WTC11 (cell line): ENCODE results near the gene HOXD8. TPM values are rescaled to one million over a fixed set of nuclear protein-coding genes. Genes with fewer than 3 reads are reported as not detected.

Experiments
- ATAC-seq: fragments of 200-7000 bp; cut with Tn5 transposase; 2 replicates; pipeline ENCODE4 v1.10.0; 2021; ENCODE audit warnings: mild to moderate bottlenecking, moderate library complexity
- CTCF ChIA-PET: fragments of 300-600 bp; sonication (Branson Sonifier 250); formaldehyde crosslinking; loops from one replicate; lab custom pipeline; 2021; ENCODE audit warnings: antibody characterized with exemption; lab: Charles Lee
- POLR2A ChIA-PET: fragments of 350-600 bp; sonication (Branson Sonifier 250); formaldehyde crosslinking; loops from one replicate; lab custom pipeline; 2021; ENCODE audit warnings: antibody characterized with exemption; lab: Charles Lee
- DNase-seq: peaks from one replicate; pipeline ENCODE4 v3.0.0; 2021; ENCODE audit warnings: low spot score
- H3K27ac Mint-ChIP-seq: 2 replicates; pipeline ENCODE4 v1.8.0; 2021; ENCODE audit warnings: mixed read lengths
- H3K27me3 Mint-ChIP-seq: 2 replicates; pipeline ENCODE4 v1.8.0; 2021; ENCODE audit warnings: low read depth, mild to moderate bottlenecking, moderate library complexity, mixed read lengths
- H3K36me3 Mint-ChIP-seq: 2 replicates; pipeline ENCODE4 v1.8.0; 2021; ENCODE audit warnings: mixed read lengths
- H3K4me1 Mint-ChIP-seq: 2 replicates; pipeline ENCODE4 v1.8.0; 2022; ENCODE audit warnings: mixed read lengths
- H3K4me3 Mint-ChIP-seq: 2 replicates; pipeline ENCODE4 v1.8.0; 2021; ENCODE audit warnings: mild to moderate bottlenecking, moderate library complexity, mixed read lengths
- H3K9me3 Mint-ChIP-seq: 2 replicates; pipeline ENCODE4 v1.8.0; 2021; ENCODE audit warnings: mixed read lengths
- ETV6 ChIP-seq: sonication (generic); formaldehyde crosslinking; IDR thresholded peaks from 2 replicates; pipeline ENCODE4 v1.8.1; 2022; ENCODE audit warnings: mild to moderate bottlenecking, missing genetic modification reagents
- MXD4 ChIP-seq: fragments of 250-450 bp; sonication (Bioruptor Pico); IDR thresholded peaks from 2 replicates; pipeline ENCODE4 v1.8.0; 2021; ENCODE audit warnings: mild to moderate bottlenecking, moderate library complexity, borderline replicate concordance
- NR2C2 ChIP-seq: sonication (generic); formaldehyde crosslinking; IDR thresholded peaks from 2 replicates; pipeline ENCODE4 v1.8.0; 2022; ENCODE audit warnings: mild to moderate bottlenecking, missing genetic modification reagents
- TCF7 ChIP-seq: sonication (generic); formaldehyde crosslinking; IDR thresholded peaks from 2 replicates; pipeline ENCODE4 v1.8.0; 2022; ENCODE audit warnings: mild to moderate bottlenecking, low read depth, missing genetic modification reagents, moderate library complexity
- total RNA-seq: library from RNA; stranded (reverse); gene quantifications from 3 replicates; pipeline ENCODE4 v1.2.3, GENCODE V29; 2021
- TF ChIP-seq, protein P1 (sequence below): fragments of 250-450 bp; sonication (Bioruptor Pico); IDR thresholded peaks from 2 replicates; pipeline ENCODE4 v1.9.0; 2021; ENCODE audit warnings: mild to moderate bottlenecking
- TF ChIP-seq, protein P2 (sequence below): sonication (generic); formaldehyde crosslinking; IDR thresholded peaks from 2 replicates; pipeline ENCODE4 v1.8.1; 2023; ENCODE audit warnings: mild to moderate bottlenecking, missing genetic modification reagents
- TF ChIP-seq, protein P3 (sequence below): fragments of 250-450 bp; sonication (Bioruptor Pico); conservative IDR thresholded peaks from 2 replicates; pipeline ENCODE4 v1.9.0; 2021; ENCODE audit warnings: mild to moderate bottlenecking
- TF ChIP-seq, protein P4 (sequence below): sonication (generic); formaldehyde crosslinking; IDR thresholded peaks from 2 replicates; pipeline ENCODE4 v1.8.1; 2023; ENCODE audit warnings: mild to moderate bottlenecking, missing genetic modification reagents, borderline replicate concordance
- TF ChIP-seq, protein P5 (sequence below): sonication (generic); formaldehyde crosslinking; IDR thresholded peaks from 2 replicates; pipeline ENCODE4 v1.8.0; 2023; ENCODE audit warnings: mild to moderate bottlenecking, missing genetic modification reagents

The HOXD8 gene
- total RNA-seq, 1 experiment from 2014 or later: not detected

DNA sequence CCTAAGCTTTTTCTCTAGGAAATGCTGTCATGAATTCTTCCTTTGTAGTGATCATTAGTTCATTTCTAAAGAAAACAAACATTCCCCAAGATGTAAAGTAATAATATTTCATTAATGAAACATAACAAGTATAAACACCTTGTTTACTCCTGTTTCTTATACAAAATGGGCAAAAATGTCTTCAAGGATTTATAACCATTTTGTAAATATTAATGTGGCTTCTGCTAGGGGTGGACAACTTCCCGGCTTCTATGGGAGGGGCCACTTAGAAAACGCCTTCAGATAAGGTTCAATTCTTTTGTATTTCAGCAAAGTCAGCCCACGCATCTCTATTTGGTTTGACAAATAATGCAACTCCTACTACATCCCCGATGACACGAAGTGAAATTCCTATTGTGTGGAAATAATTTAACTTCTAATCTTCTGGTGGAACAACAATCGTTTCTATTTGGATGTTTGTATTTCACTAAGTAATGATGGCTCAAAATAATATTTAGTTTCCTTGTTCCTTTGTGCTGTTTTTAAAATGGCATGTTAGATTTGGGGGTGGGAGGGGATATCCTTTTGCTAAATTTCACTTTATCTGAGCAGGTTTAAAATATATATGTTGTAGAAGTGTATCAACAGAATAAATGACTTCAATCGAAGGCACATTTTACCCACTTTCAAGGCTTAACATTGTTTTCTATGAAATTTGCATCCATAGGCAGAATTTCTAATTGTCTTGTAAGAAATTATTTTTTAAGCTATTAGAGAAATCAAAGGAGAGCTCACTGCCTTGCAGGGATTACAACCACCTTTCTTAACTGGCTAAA is 44.3 kb downstream of the HOXD8 start (continued):
- TF ChIP-seq, protein P1, sequence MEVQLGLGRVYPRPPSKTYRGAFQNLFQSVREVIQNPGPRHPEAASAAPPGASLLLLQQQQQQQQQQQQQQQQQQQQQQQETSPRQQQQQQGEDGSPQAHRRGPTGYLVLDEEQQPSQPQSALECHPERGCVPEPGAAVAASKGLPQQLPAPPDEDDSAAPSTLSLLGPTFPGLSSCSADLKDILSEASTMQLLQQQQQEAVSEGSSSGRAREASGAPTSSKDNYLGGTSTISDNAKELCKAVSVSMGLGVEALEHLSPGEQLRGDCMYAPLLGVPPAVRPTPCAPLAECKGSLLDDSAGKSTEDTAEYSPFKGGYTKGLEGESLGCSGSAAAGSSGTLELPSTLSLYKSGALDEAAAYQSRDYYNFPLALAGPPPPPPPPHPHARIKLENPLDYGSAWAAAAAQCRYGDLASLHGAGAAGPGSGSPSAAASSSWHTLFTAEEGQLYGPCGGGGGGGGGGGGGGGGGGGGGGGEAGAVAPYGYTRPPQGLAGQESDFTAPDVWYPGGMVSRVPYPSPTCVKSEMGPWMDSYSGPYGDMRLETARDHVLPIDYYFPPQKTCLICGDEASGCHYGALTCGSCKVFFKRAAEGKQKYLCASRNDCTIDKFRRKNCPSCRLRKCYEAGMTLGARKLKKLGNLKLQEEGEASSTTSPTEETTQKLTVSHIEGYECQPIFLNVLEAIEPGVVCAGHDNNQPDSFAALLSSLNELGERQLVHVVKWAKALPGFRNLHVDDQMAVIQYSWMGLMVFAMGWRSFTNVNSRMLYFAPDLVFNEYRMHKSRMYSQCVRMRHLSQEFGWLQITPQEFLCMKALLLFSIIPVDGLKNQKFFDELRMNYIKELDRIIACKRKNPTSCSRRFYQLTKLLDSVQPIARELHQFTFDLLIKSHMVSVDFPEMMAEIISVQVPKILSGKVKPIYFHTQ (CRISPR knock-in tag): no peak
- TF ChIP-seq, protein P2, sequence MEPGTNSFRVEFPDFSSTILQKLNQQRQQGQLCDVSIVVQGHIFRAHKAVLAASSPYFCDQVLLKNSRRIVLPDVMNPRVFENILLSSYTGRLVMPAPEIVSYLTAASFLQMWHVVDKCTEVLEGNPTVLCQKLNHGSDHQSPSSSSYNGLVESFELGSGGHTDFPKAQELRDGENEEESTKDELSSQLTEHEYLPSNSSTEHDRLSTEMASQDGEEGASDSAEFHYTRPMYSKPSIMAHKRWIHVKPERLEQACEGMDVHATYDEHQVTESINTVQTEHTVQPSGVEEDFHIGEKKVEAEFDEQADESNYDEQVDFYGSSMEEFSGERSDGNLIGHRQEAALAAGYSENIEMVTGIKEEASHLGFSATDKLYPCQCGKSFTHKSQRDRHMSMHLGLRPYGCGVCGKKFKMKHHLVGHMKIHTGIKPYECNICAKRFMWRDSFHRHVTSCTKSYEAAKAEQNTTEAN: no peak
- TF ChIP-seq, all 79 proteins: peak for 0

DNA sequence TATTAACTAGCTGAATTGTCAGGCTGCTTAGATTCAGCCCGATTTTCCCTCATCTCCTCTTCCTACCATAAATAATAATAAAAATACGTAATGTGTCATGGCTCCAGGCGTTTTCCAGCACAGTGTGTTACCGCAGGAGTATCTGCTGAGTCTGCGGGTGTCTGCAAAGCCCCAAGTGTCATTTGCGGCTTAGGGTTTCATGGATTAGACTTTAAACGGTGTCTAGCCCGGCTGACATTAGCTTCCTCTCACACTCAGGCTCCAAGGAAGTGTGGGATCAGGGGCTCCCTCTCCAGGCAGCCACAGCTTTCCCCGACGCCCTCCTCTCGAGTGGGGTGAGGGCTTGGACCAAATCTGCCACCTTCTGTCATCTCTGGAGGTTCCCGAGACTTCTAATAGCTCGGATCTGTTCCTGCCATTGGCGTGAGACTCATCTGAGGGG is 44.9 kb downstream of the HOXD8 start:
- ChIA-PET CTCF (interaction anchor here (0.6 to 5.5 kb wide), 5 partner anchors 34 to 643 kb away, joined by 3 to 31 read pairs (median 4); no protein-coding TSS in a partner anchor), POLR2A (interaction anchor here (0.6 to 1.8 kb wide), 2 partner anchors 12 to 1076 kb away, joined by 3 to 5 read pairs; no protein-coding TSS in a partner anchor)
- no peaks in the 10 kb centered on the region for H3K9me3 Mint-ChIP-seq
- H3K4me3 Mint-ChIP-seq: peak overlapping the region; percentile 41
- no peak for ATAC-seq
- peaks cover 49% of the 10 kb centered on the region for H3K4me1 Mint-ChIP-seq
- H3K27ac Mint-ChIP-seq: no peak overlapping the region
- peaks cover 4% of the 10 kb centered on the region; the same call in 1 of the 2 replicates for H3K36me3 Mint-ChIP-seq
- TF ChIP-seq NR2C2 (CRISPR knock-in tag) (no peak), ETV6 (CRISPR knock-in tag) (no peak)
- TF ChIP-seq, protein P3, sequence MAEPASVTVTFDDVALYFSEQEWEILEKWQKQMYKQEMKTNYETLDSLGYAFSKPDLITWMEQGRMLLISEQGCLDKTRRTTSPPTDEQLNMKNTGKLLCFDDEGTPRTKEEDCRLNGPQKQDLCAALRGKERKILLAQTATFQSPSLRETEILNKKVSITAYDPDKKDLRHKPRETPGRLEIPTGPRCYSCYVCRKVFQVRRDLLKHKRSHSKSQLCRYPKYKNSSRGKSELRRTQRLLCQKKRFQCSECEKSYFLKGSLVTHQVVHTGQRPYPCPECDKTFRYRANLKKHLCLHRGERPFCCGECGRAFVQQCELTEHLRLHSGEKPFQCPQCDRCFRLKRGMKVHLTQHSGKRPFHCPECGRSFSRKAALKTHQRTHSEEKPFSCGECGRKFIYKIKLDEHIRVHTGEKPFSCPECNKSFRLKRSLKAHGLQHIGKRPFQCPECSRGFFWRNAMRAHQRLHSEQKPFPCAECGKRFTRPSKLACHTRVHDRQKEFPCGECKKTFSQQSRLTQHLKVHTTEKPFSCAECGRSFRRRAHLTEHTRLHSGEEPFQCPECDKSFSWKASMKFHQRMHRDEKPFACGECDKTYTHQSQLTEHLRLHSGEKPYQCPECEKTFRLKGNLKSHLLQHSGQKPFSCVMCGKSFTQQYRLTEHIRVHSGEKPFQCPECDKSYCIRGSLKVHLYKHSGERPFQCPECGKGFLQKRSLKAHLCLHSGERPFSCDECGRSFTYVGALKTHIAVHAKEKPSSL: no peak
- TF ChIP-seq, protein P4, sequence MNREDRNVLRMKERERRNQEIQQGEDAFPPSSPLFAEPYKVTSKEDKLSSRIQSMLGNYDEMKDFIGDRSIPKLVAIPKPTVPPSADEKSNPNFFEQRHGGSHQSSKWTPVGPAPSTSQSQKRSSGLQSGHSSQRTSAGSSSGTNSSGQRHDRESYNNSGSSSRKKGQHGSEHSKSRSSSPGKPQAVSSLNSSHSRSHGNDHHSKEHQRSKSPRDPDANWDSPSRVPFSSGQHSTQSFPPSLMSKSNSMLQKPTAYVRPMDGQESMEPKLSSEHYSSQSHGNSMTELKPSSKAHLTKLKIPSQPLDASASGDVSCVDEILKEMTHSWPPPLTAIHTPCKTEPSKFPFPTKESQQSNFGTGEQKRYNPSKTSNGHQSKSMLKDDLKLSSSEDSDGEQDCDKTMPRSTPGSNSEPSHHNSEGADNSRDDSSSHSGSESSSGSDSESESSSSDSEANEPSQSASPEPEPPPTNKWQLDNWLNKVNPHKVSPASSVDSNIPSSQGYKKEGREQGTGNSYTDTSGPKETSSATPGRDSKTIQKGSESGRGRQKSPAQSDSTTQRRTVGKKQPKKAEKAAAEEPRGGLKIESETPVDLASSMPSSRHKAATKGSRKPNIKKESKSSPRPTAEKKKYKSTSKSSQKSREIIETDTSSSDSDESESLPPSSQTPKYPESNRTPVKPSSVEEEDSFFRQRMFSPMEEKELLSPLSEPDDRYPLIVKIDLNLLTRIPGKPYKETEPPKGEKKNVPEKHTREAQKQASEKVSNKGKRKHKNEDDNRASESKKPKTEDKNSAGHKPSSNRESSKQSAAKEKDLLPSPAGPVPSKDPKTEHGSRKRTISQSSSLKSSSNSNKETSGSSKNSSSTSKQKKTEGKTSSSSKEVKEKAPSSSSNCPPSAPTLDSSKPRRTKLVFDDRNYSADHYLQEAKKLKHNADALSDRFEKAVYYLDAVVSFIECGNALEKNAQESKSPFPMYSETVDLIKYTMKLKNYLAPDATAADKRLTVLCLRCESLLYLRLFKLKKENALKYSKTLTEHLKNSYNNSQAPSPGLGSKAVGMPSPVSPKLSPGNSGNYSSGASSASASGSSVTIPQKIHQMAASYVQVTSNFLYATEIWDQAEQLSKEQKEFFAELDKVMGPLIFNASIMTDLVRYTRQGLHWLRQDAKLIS (CRISPR knock-in tag): no peak
- TF ChIP-seq, all 79 proteins: peak for 0
- peaks cover 100% of the 10 kb centered on the region for H3K27me3 Mint-ChIP-seq
- DNase-seq: no peak

DNA sequence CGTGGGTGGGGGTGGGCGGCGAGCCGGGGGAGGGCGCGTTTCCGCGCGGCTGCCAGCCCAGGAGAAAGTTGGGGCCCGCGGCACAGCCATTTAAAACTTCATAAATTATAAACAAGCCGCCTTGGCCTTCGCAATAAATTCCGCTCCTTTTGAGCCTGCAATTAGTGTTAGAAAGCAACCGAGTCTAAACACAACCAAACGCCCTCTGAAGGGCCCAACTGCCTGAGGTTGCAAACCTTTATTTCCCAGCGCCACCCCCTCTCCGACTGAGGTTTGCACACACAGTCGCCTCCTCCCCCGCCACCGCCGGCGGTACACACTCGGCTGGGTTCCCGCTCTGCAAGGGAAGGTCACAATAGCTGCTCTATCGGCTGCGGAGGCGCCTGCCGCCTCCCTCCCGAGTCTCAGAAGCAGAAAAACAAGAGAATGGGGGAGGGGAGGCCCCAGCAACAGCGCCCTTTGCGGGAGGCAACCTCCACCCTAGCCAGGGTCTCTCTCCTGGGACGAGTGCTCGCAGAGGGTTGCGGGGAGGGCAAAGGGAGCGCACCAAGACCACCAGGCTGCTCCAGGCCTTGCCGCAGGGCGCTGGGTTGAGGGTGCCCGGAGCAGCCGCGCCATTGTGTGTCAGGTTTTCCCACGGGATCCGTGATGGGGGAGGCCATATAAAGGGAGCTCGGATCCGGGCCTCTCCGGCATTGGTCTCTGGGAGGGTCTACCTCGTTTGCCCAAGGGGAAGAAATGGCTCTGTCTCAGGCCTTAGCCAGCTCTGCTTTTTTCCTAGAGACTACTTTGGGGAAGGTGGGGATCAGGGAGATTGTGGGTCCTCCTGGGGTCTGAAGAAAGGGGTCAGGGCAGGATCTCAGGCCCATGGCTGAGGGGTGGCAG is 45.6 kb downstream of the HOXD8 start:
- ATAC-seq (peak; percentile 25), DNase-seq (peak; percentile 75)
- H3K4me1 Mint-ChIP-seq: peaks cover 49% of the 10 kb centered on the region
- peaks cover 100% of the 10 kb centered on the region for H3K27me3 Mint-ChIP-seq
- TF ChIP-seq, protein P2: peak; percentile 84
- TF ChIP-seq TCF7: no peak
- TF ChIP-seq, protein P5, sequence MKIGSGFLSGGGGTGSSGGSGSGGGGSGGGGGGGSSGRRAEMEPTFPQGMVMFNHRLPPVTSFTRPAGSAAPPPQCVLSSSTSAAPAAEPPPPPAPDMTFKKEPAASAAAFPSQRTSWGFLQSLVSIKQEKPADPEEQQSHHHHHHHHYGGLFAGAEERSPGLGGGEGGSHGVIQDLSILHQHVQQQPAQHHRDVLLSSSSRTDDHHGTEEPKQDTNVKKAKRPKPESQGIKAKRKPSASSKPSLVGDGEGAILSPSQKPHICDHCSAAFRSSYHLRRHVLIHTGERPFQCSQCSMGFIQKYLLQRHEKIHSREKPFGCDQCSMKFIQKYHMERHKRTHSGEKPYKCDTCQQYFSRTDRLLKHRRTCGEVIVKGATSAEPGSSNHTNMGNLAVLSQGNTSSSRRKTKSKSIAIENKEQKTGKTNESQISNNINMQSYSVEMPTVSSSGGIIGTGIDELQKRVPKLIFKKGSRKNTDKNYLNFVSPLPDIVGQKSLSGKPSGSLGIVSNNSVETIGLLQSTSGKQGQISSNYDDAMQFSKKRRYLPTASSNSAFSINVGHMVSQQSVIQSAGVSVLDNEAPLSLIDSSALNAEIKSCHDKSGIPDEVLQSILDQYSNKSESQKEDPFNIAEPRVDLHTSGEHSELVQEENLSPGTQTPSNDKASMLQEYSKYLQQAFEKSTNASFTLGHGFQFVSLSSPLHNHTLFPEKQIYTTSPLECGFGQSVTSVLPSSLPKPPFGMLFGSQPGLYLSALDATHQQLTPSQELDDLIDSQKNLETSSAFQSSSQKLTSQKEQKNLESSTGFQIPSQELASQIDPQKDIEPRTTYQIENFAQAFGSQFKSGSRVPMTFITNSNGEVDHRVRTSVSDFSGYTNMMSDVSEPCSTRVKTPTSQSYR (CRISPR knock-in tag): peak; percentile 78; the same call in 1 of the 2 replicates
- no peak for TF ChIP-seq MXD4 (CRISPR knock-in tag)
- ChIA-PET POLR2A (interaction anchor here (0.6 to 1.8 kb wide), 3 partner anchors 11 to 1076 kb away, joined by 3 to 5 read pairs (median 3); no protein-coding TSS in a partner anchor), CTCF (interaction anchor here (0.6 to 5.5 kb wide), 11 partner anchors 10 to 642 kb away, joined by 3 to 31 read pairs (median 4); no protein-coding TSS in a partner anchor)
- H3K27ac Mint-ChIP-seq: no peak overlapping the region
- H3K36me3 Mint-ChIP-seq: peaks cover 4% of the 10 kb centered on the region; the same call in 1 of the 2 replicates
- H3K9me3 Mint-ChIP-seq: no peaks in the 10 kb centered on the region
- H3K4me3 Mint-ChIP-seq: peak overlapping the region; percentile 58
